GM18519 (cell line): Measurements from ENCODE around the gene CTXN2.

ENCODE experiments used
- ATAC-seq: cut with Tn5 transposase; IDR thresholded peaks from one replicate; pipeline ENCODE4 v1.9.1; 2021; ENCODE audit warnings: mild to moderate bottlenecking, moderate library complexity; ENCODE audit not compliant: unreplicated experiment, low FRiP score

The CTXN2 gene

GRCh38 chr15:48191574-48192225 lies at the start of gene CTXN2:
Gene CTXN2 (plus strand): TSS chr15:48191665. CDS start chr15:48201301, 9,636 bp downstream.
- no peak for ATAC-seq

- ATAC-seq: no peak
Observed at GRCh38 chr15:48143856-48144255, 47.6 kb upstream of the CTXN2 start.

GRCh38 chr15:48144889-48145288 lies 46.6 kb upstream of the CTXN2 start:
- ATAC-seq: peak; percentile 67

- no peak for ATAC-seq
Observed at GRCh38 chr15:48145923-48146322, 45.5 kb upstream of the CTXN2 start.

GRCh38 chr15:48147358-48147757 lies 44.1 kb upstream of the CTXN2 start:
- ATAC-seq: no peak

GRCh38 chr15:48149858-48150257 lies 41.6 kb upstream of the CTXN2 start:
- no peak for ATAC-seq

- no peak for ATAC-seq
Observed at GRCh38 chr15:48153526-48153925, 37.9 kb upstream of the CTXN2 start.

GRCh38 chr15:48168616-48169015 lies 22.8 kb upstream of the CTXN2 start:
- no peak for ATAC-seq

GRCh38 chr15:48170981-48171380 lies 20.5 kb upstream of the CTXN2 start:
- no peak for ATAC-seq

GRCh38 chr15:48175126-48175525 lies 16.3 kb upstream of the CTXN2 start:
- no peak for ATAC-seq

- no peak for ATAC-seq
Observed at GRCh38 chr15:48176112-48176511, 15.4 kb upstream of the CTXN2 start.

GRCh38 chr15:48176957-48177356 lies 14.5 kb upstream of the CTXN2 start:
- no peak for ATAC-seq

- peak; percentile 58 for ATAC-seq
Observed at GRCh38 chr15:48177383-48177765, 14.1 kb upstream of the CTXN2 start.

- peak; percentile 61 for ATAC-seq
Observed at GRCh38 chr15:48177766-48178647, 13.5 kb upstream of the CTXN2 start, which contains the start of gene MYEF2. Gene MYEF2 (minus strand): TSS chr15:48178295. CDS start chr15:48178237, 58 bp downstream.

GRCh38 chr15:48178648-48178931 lies 12.9 kb upstream of the CTXN2 start:
- no peak for ATAC-seq

GRCh38 chr15:48182749-48183148 lies 8.7 kb upstream of the CTXN2 start:
- no peak for ATAC-seq

GRCh38 chr15:48185529-48185928 lies 5.9 kb upstream of the CTXN2 start:
- no peak for ATAC-seq

GRCh38 chr15:48186271-48186670 lies 5.2 kb upstream of the CTXN2 start:
- no peak for ATAC-seq

- no peak for ATAC-seq
Observed at GRCh38 chr15:48190932-48191573, 412 bp upstream of the CTXN2 start.

GRCh38 chr15:48202068-48202467 lies 10.6 kb downstream of the CTXN2 start:
- ATAC-seq: no peak

GRCh38 chr15:48205981-48206380 lies 14.5 kb downstream of the CTXN2 start, which contains the start of gene SLC12A1:
Gene SLC12A1 (plus strand): TSS chr15:48206302. CDS start chr15:48207720, 1,418 bp downstream.
- ATAC-seq: no peak
